CD4-positive, alpha-beta T cell treated with Interleukin-1 beta for 1 hour (primary cell): ENCODE data around the gene PFKFB4.
A peak's percentile ranks its signal among the peaks of the same experiment; 100 is the strongest.

ENCODE experiments used
- DNase-seq, 2 donors: peaks; one replicate each; pipeline ENCODE4 v3.0.0-alpha.2; 2020 to 2022

PFKFB4 gene

GRCh38 chr3:48528048-48528447 lies 28.6 kb downstream of the PFKFB4 start:
- peak in 1 of 2 donors; percentile 13 for DNase-seq

GRCh38 chr3:48524970-48525369 lies 31.6 kb downstream of the PFKFB4 start:
- DNase-seq, result no peak

- DNase-seq, result no peak
Measured at GRCh38 chr3:48521635-48522034, 35.0 kb downstream of the PFKFB4 start.

GRCh38 chr3:48519277-48519643 lies 37.3 kb downstream of the PFKFB4 start:
- no peak for DNase-seq

- peak in 1 of 2 donors; percentile 19 for DNase-seq
Measured at GRCh38 chr3:48518638-48519276, 37.8 kb downstream of the PFKFB4 start.

- DNase-seq, result no peak
Measured at GRCh38 chr3:48518069-48518468, 38.5 kb downstream of the PFKFB4 start.

- peak in 1 of 2 donors; percentile 31 for DNase-seq
Measured at GRCh38 chr3:48516571-48516970, 40.0 kb downstream of the PFKFB4 start.

- peak in 1 of 2 donors; percentile 48 for DNase-seq
Measured at GRCh38 chr3:48514431-48515227, 42.0 kb downstream of the PFKFB4 start.

- no peak for DNase-seq
Measured at GRCh38 chr3:48511551-48511950, 45.1 kb downstream of the PFKFB4 start.

- DNase-seq, result peak; percentile 81 to 82
Measured at GRCh38 chr3:48507256-48508061, 49.1 kb downstream of the PFKFB4 start.

GRCh38 chr3:48505968-48506504 lies 50.6 kb downstream of the PFKFB4 start:
- DNase-seq, result no peak

GRCh38 chr3:48505146-48505545 lies 51.5 kb downstream of the PFKFB4 start:
- DNase-seq, result no peak

GRCh38 chr3:48504051-48504946 lies 52.3 kb downstream of the PFKFB4 start, which contains the start of gene SHISA5:
Gene SHISA5, minus strand, starts transcription at chr3:48504174. Its CDS starts 80 bp downstream, at chr3:48504094.
- peak; percentile 52 to 63 for DNase-seq

GRCh38 chr3:48503401-48504050 lies 53.1 kb downstream of the PFKFB4 start:
- DNase-seq, result no peak

- no peak for DNase-seq
Measured at GRCh38 chr3:48502728-48503168, 53.9 kb downstream of the PFKFB4 start.

GRCh38 chr3:48502121-48502520 lies 54.5 kb downstream of the PFKFB4 start:
- no peak for DNase-seq

- DNase-seq, result no peak
Measured at GRCh38 chr3:48501196-48501595, 55.4 kb downstream of the PFKFB4 start.

- DNase-seq, result no peak
Measured at GRCh38 chr3:48500656-48501055, 55.9 kb downstream of the PFKFB4 start.

- DNase-seq, result no peak
Measured at GRCh38 chr3:48493203-48493501, 63.5 kb downstream of the PFKFB4 start.

GRCh38 chr3:48492461-48493202 lies 64.0 kb downstream of the PFKFB4 start:
- DNase-seq, result peak in 1 of 2 donors; percentile 25

GRCh38 chr3:48486952-48487351 lies 69.7 kb downstream of the PFKFB4 start:
- DNase-seq, result no peak
